GM18861 (cell line): ENCODE results near the gene ATG4B.

Source experiments
- ATAC-seq: cut with Tn5 transposase; IDR thresholded peaks from one replicate; pipeline ENCODE4 v1.9.1; 2021; ENCODE audit not compliant: unreplicated experiment

The ATG4B gene

GRCh38 chr2:241637795-241638660 lies 535 bp downstream of the ATG4B start:
- no peak for ATAC-seq

- ATAC-seq = no peak
Observed at GRCh38 chr2:241638940-241639339, 1.4 kb downstream of the ATG4B start.

GRCh38 chr2:241639385-241639784 lies 1.9 kb downstream of the ATG4B start:
- ATAC-seq = no peak

- ATAC-seq = no peak
Observed at GRCh38 chr2:241640165-241640795, 2.8 kb downstream of the ATG4B start.

- no peak for ATAC-seq
Observed at GRCh38 chr2:241641631-241642030, 4.1 kb downstream of the ATG4B start.

- ATAC-seq = no peak
Observed at GRCh38 chr2:241645056-241645914, 7.8 kb downstream of the ATG4B start.

- ATAC-seq = no peak
Observed at GRCh38 chr2:241645915-241646645, 8.6 kb downstream of the ATG4B start.

- ATAC-seq = no peak
Observed at GRCh38 chr2:241648453-241648852, 11.0 kb downstream of the ATG4B start.

- no peak for ATAC-seq
Observed at GRCh38 chr2:241649404-241649803, 11.9 kb downstream of the ATG4B start.

- ATAC-seq = no peak
Observed at GRCh38 chr2:241649927-241650326, 12.4 kb downstream of the ATG4B start.

- no peak for ATAC-seq
Observed at GRCh38 chr2:241652142-241652541, 14.6 kb downstream of the ATG4B start.

- ATAC-seq = no peak
Observed at GRCh38 chr2:241652722-241653121, 15.2 kb downstream of the ATG4B start.

GRCh38 chr2:241653210-241653750 lies 15.8 kb downstream of the ATG4B start:
- ATAC-seq = no peak

- no peak for ATAC-seq
Observed at GRCh38 chr2:241654551-241654950, 17.1 kb downstream of the ATG4B start.

- ATAC-seq = no peak
Observed at GRCh38 chr2:241655516-241656189, 18.2 kb downstream of the ATG4B start.

GRCh38 chr2:241656190-241656741 lies 18.8 kb downstream of the ATG4B start:
- no peak for ATAC-seq

GRCh38 chr2:241657786-241658254 lies 20.3 kb downstream of the ATG4B start:
- ATAC-seq = no peak

- no peak for ATAC-seq
Observed at GRCh38 chr2:241658296-241658695, 20.8 kb downstream of the ATG4B start.

GRCh38 chr2:241659150-241659739 lies 21.8 kb downstream of the ATG4B start:
- ATAC-seq = no peak
